IPS DF 6.9 (cell line): ENCODE measurements around the gene TMEM39B.
A peak's percentile ranks its signal among the peaks of the same experiment; 100 is the strongest.

Experiments
- DNase-seq: peaks from one replicate; pipeline ENCODE4 v3.0.0-alpha.2; 2013; ENCODE audit warnings: low read depth, low spot score
- H3K27ac ChIP-seq: one replicate; pipeline ENCODE4 v1.5.1; 2013; ENCODE audit warnings: low read length, control low read depth
- H3K27me3 ChIP-seq: 2 replicates; pipeline ENCODE4 v1.6.1; 2013; ENCODE audit warnings: mild to moderate bottlenecking, low read length; ENCODE audit not compliant: control insufficient read depth, insufficient read depth
- H3K36me3 ChIP-seq: 2 replicates; pipeline ENCODE4 v1.6.1; 2013; ENCODE audit warnings: low read length; ENCODE audit not compliant: control insufficient read depth, insufficient read depth
- H3K4me1 ChIP-seq: 2 replicates; pipeline ENCODE4 v1.6.1; 2013; ENCODE audit warnings: low read length; ENCODE audit not compliant: control insufficient read depth, insufficient read depth
- H3K4me3 ChIP-seq: 2 replicates; pipeline ENCODE4 v1.5.1; 2013; ENCODE audit warnings: mild to moderate bottlenecking, low read length
- H3K9me3 ChIP-seq: 2 replicates; pipeline ENCODE4 v1.6.1; 2013; ENCODE audit warnings: low read length, inconsistent platforms; ENCODE audit not compliant: control insufficient read depth, insufficient read depth
- WGBS: extraction: QIAGEN DNeasy Blood & Tissue Kit; methylation state at CpG from one replicate; pipeline ENCODE4 v1.1.7; 2013; ENCODE audit warnings: mixed read lengths, missing lambda C conversion rate; ENCODE audit not compliant: insufficient read length, insufficient coverage; 5-methylcytosine and 5-hydroxymethylcytosine counted together

The TMEM39B gene

DNA sequence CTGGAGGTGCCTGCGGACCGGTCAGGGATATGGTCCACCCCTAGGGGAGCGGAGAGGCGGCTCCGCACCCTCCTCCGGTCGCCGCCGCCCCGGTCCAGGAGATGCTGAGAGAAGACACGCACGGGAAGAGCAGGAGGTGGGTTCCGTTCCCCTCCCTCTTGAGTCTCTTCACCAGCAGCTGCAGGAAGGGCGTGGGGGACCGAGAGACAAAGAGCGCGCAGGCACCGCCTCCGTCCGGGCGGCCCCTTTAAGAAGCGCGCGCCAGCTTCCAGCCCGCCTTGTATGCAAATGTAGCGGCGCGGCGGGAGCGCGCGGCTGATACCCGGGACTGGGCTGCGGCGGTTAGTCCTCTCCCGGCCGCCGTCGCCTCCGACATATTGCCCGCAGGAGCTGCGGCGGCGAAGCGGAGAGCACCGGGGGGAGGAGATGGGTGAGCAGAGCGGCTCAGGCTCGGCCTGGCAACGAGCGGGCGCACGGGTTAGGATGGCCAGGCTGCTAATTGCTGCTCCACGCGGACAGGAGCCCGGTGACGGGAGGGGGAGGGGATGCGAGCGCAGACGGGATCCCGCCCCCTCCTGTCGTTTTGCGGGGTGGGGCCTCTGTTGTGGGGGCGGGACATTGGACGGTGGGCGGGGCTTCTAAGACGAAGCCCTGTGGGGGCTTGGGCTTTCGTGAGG is at the start of gene TMEM39B:
TMEM39B (plus strand) TSS at position 318 of the 677 bp plus-strand sequence; CDS start at position 427, 109 bp downstream.
- Histone ChIP-seq H3K4me1 (peaks cover 4% of the 10 kb centered on the region; the same call in 1 of the 2 replicates), H3K27ac (no peak within 1 kb of the TSS), H3K9me3 (no peaks in the 10 kb centered on the region), H3K4me3 (peak within 1 kb of the TSS; percentile 98; the same call in 1 of the 2 replicates), H3K36me3 (peaks cover 16% of the 10 kb centered on the region), H3K27me3 (no peaks in the 10 kb centered on the region)
- WGBS = no CpG with 5 or more reads among the region's 67 CpGs
- peak; percentile 91 for DNase-seq

DNA sequence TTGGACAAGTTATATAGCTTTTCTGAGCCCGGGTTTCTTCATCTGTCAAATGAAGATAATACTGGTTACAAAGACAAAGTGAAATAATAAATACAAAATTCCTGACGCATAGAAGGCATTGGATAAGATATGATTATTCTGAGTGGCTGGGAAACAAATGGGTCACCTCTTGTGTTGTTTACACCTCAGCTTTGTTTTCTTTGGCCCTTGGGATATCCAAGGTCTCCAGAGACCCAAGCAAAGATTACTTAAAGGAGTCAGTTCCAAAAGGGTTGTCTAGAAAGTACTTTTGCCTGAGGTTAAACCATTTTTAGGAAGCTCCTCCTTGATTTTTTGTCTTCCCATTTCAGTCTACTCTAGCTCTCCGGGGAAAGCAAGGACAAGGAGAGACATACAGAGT is 49.4 kb upstream of the TMEM39B start:
- Histone ChIP-seq H3K27me3 (no peaks in the 10 kb centered on the region), H3K4me1 (no peaks in the 10 kb centered on the region), H3K27ac (no peak overlapping the region), H3K4me3 (no peak overlapping the region), H3K9me3 (no peaks in the 10 kb centered on the region), H3K36me3 (0 out of 2 replicates have a peak, but pooled peaks cover 2% of the 10 kb centered on the region)
- DNase-seq = no peak
- WGBS = no CpG with 5 or more reads among the region's 3 CpGs

DNA sequence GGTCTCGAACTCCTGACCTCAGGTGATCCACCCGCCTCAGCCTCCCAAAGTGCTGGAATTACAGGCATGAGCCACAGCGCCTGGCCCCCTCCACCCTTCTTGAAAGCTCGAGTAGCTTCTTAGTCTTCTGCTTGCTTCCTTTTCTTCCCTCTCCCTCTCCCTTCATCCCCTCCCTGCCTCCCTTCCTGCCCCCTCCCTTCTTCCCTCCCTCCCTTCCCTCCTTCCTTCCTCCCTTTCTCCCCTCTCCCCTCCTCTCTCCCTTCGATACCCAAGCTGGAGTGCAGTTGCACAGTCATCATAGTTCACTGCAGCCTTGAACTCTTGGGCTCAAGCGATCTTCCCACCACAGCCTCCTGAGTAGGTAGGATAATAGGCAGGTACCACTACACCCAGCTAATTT is 47.2 kb upstream of the TMEM39B start:
- H3K9me3 ChIP-seq = no peaks in the 10 kb centered on the region
- H3K4me3 ChIP-seq = no peak overlapping the region
- H3K4me1 ChIP-seq = no peaks in the 10 kb centered on the region
- no peaks in the 10 kb centered on the region for H3K27me3 ChIP-seq
- 0 out of 2 replicates have a peak, but pooled peaks cover 2% of the 10 kb centered on the region for H3K36me3 ChIP-seq
- no CpG with 5 or more reads among the region's 6 CpGs for WGBS
- H3K27ac ChIP-seq = no peak overlapping the region
- no peak for DNase-seq

DNA sequence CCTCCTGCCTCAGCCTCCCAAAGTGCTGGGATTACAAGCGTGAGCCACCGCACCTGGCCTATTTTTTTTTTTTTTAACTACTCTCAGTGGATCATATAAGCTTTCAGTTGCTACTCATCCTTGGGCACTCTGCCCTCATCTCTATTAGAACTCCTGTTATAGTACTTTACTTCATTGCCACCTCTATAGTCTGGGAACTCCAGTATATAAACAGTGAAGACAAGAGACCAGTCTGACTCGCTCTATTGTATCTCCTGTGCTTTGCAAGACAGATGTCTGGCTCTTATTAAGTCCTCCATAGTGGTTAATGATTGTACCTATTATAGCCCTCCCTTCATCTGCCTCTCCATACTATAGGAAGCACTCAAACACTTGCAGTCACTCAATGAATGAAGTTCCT is 44.0 kb upstream of the TMEM39B start:
- WGBS = no CpG with 5 or more reads among the region's 3 CpGs
- Histone ChIP-seq H3K4me3 (no peak overlapping the region), H3K27ac (no peak overlapping the region), H3K4me1 (no peaks in the 10 kb centered on the region), H3K36me3 (peaks cover 12% of the 10 kb centered on the region; the same call in 1 of the 2 replicates), H3K27me3 (no peaks in the 10 kb centered on the region), H3K9me3 (no peaks in the 10 kb centered on the region)
- no peak for DNase-seq

GRCh38 chr1:32031578-32032274 is 41.0 kb upstream of the TMEM39B start:
- Histone ChIP-seq H3K27ac (no peak overlapping the region), H3K27me3 (no peaks in the 10 kb centered on the region), H3K4me1 (no peaks in the 10 kb centered on the region), H3K4me3 (no peak overlapping the region), H3K9me3 (no peaks in the 10 kb centered on the region), H3K36me3 (peaks cover 14% of the 10 kb centered on the region; the same call in 1 of the 2 replicates)
- DNase-seq = no peak
- 100% methylated on average over 1 of the region's 8 CpGs for WGBS

GRCh38 chr1:32032275-32032615 is 40.5 kb upstream of the TMEM39B start:
- no peak overlapping the region for H3K4me3 ChIP-seq
- H3K27me3 ChIP-seq = no peaks in the 10 kb centered on the region
- H3K9me3 ChIP-seq = no peaks in the 10 kb centered on the region
- no peaks in the 10 kb centered on the region for H3K4me1 ChIP-seq
- peaks cover 17% of the 10 kb centered on the region; the same call in 1 of the 2 replicates for H3K36me3 ChIP-seq
- H3K27ac ChIP-seq = no peak overlapping the region
- WGBS = no CpG with 5 or more reads among the region's 2 CpGs
- no peak for DNase-seq

DNA sequence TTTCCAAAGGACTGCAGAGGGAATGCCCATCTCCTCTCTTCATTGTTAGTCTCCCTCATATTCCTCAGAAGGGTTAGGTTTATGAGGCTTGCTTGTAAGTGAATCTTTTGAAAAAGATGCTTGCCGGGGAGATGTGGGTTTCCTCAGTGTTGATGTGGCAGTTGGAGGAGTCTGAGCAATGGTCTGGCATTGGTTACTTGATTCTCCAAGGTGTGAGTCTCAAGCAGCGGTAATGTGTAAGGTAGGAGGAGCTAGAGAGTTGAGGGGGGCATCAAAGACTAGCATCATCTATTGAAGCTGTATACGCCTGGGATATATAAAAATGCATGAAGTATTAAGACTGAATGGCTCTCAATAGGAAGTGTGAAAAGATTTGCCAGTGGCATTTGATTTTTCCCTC is 37.6 kb upstream of the TMEM39B start:
- no peak overlapping the region for H3K27ac ChIP-seq
- no peaks in the 10 kb centered on the region for H3K9me3 ChIP-seq
- no peaks in the 10 kb centered on the region for H3K27me3 ChIP-seq
- no peak overlapping the region for H3K4me3 ChIP-seq
- no peaks in the 10 kb centered on the region for H3K4me1 ChIP-seq
- no peak for DNase-seq
- peaks cover 33% of the 10 kb centered on the region for H3K36me3 ChIP-seq
- no CpG with 5 or more reads among the region's 3 CpGs for WGBS

DNA sequence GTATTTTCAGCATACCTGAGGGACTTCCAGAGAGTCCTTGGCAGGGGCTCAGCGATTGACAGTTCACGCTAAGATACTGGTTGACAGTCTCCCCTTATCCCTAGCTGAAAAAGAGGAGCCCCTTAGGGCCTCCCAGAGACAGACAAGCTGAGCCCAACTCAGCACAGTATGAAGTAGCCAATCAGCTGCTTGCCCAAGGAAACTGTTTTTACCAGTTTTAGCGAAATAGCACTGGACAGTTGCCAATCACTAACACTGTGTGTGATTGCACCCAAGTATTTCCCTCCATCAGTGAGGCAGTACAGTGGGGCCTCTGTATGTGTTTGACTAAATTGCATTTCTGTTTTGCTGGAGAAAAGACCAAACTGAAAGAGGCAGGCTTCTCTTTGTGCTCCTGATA is 32.0 kb upstream of the TMEM39B start:
- Histone ChIP-seq H3K9me3 (no peaks in the 10 kb centered on the region), H3K27ac (no peak overlapping the region), H3K36me3 (peaks cover 36% of the 10 kb centered on the region), H3K27me3 (no peaks in the 10 kb centered on the region), H3K4me3 (no peak overlapping the region), H3K4me1 (no peaks in the 10 kb centered on the region)
- no CpG with 5 or more reads among the region's 3 CpGs for WGBS
- DNase-seq = no peak

DNA sequence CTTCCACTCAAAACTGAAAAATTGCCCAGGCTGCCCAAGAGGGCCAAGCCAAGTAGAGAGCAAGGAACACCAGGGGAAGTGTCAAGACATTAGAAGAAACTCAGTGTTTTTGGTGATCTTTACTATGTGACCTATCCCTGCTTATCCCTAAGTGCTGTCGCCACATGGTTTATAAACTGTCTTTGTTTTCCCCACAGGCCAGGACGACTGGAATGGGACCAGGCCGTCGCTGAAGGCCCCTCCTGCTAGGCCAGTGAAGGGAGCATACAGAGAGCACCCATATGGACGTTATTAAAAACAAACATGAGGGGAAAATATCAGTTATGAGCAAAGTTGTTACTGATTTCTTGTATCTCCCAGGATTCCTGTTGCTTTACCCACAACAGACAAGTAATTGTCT is 30.4 kb upstream of the TMEM39B start:
- no peak overlapping the region for H3K27ac ChIP-seq
- no peaks in the 10 kb centered on the region for H3K27me3 ChIP-seq
- H3K4me3 ChIP-seq = no peak overlapping the region
- peaks cover 41% of the 10 kb centered on the region for H3K36me3 ChIP-seq
- DNase-seq = no peak
- no peaks in the 10 kb centered on the region for H3K4me1 ChIP-seq
- WGBS = no CpG with 5 or more reads among the region's 5 CpGs
- no peaks in the 10 kb centered on the region; the same call in 1 of the 2 replicates for H3K9me3 ChIP-seq

GRCh38 chr1:32044234-32044633 is 28.5 kb upstream of the TMEM39B start:
- Histone ChIP-seq H3K27me3 (no peaks in the 10 kb centered on the region), H3K27ac (no peak overlapping the region), H3K36me3 (peaks cover 34% of the 10 kb centered on the region; the same call in 1 of the 2 replicates), H3K9me3 (no peaks in the 10 kb centered on the region; the same call in 1 of the 2 replicates), H3K4me1 (no peaks in the 10 kb centered on the region), H3K4me3 (no peak overlapping the region)
- no peak for DNase-seq
- WGBS = no CpG with 5 or more reads among the region's 1 CpG
